Activated CD8-positive, alpha-beta T cell treated with anti-CD3 and anti-CD28 coated beads for 36 hours (primary cell): ENCODE measurements around the gene DNA2. TPM values are rescaled to one million over a fixed set of nuclear protein-coding genes. Genes with fewer than 3 reads are reported as not detected.
"Not testable (repeated sequence)": the region's sequence is repeated elsewhere in the genome, so short reads cannot be mapped to it uniquely, and the experiment has no call there.

Experiments
- ATAC-seq: fragments of 200-7000 bp; cut with Tn5 transposase; one replicate; pipeline ENCODE4 v1.10.0; 2021; ENCODE audit warnings: mild to moderate bottlenecking, moderate library complexity
- CTCF ChIA-PET: fragments of 350-600 bp; sonication (Branson Sonifier 250); formaldehyde crosslinking; loops from one replicate; lab custom pipeline; 2021; ENCODE audit warnings: antibody characterized with exemption; lab: Charles Lee
- POLR2A ChIA-PET: fragments of 350-600 bp; sonication (Branson Sonifier 250); formaldehyde crosslinking; loops from one replicate; lab custom pipeline; 2021; ENCODE audit warnings: antibody characterized with exemption; lab: Charles Lee
- DNase-seq: peaks from one replicate; pipeline ENCODE4 v3.0.0-alpha.2; 2020
- H3K27ac Mint-ChIP-seq: one replicate; pipeline ENCODE4 v1.8.0; 2021; ENCODE audit warnings: mild to moderate bottlenecking, mixed read lengths
- H3K27me3 Mint-ChIP-seq: one replicate; pipeline ENCODE4 v1.8.0; 2021; ENCODE audit warnings: mixed read lengths
- H3K36me3 Mint-ChIP-seq: one replicate; pipeline ENCODE4 v1.8.0; 2021; ENCODE audit warnings: low read depth, mixed read lengths
- H3K4me1 Mint-ChIP-seq: one replicate; pipeline ENCODE4 v1.8.0; 2021; ENCODE audit warnings: low read depth, mixed read lengths
- H3K4me3 Mint-ChIP-seq: one replicate; pipeline ENCODE4 v1.8.0; 2021; ENCODE audit warnings: mild to moderate bottlenecking, moderate library complexity, mixed read lengths
- H3K9me3 Mint-ChIP-seq: one replicate; pipeline ENCODE4 v1.8.0; 2021; ENCODE audit warnings: mixed read lengths
- CTCF ChIP-seq: fragments of 200-600 bp; IDR thresholded peaks from one replicate; pipeline ENCODE4 v1.8.0; 2022; ENCODE audit warnings: antibody characterized with exemption, mild to moderate bottlenecking
- intact Hi-C: fragments of 100-400 bp; cut with micrococcal nuclease; formaldehyde crosslinking; loops from one replicate; pipeline ENCODE4 v1.10.0; 2022
- total RNA-seq, 2 experiments: library from RNA; stranded (reverse); gene quantifications; one replicate each; pipeline ENCODE4 v1.2.3, GENCODE V29; 2021

The DNA2 gene
- 10 to 100 TPM; 40.6 to 43.5 TPM for total RNA-seq

GRCh38 chr10:68471586-68472408 is at the start of gene DNA2:
Gene DNA2, minus strand, starts transcription at chr10:68471973. Its CDS starts 109 bp downstream, at chr10:68471864.
- DNase-seq (peak; percentile 85), ATAC-seq (peak; percentile 92)
- intact Hi-C loops, result no loop called here
- peaks cover 21% of the 10 kb centered on the region for H3K4me1 Mint-ChIP-seq
- H3K4me3 Mint-ChIP-seq, result peak within 1 kb of the TSS; percentile 99
- H3K9me3 Mint-ChIP-seq, result no peaks in the 10 kb centered on the region
- no peaks in the 10 kb centered on the region for H3K27me3 Mint-ChIP-seq
- peaks cover 36% of the 10 kb centered on the region for H3K36me3 Mint-ChIP-seq
- no peak for TF ChIP-seq CTCF
- H3K27ac Mint-ChIP-seq, result peak within 1 kb of the TSS; percentile 98
- ChIA-PET POLR2A (interaction anchor here (1.0 to 1.4 kb wide), 8 partner anchors 10 to 284 kb away, joined by 3 to 4 read pairs (median 3); partner anchors contain the start of gene HNRNPH3), CTCF (interaction anchor here (0.9 kb wide), 1 partner anchor 112 kb away, joined by 3 read pairs; no protein-coding TSS in a partner anchor)

- intact Hi-C loops, ATAC-seq, H3K4me1 Mint-ChIP-seq, CTCF ChIA-PET, H3K27ac Mint-ChIP-seq, H3K4me3 Mint-ChIP-seq, H3K27me3 Mint-ChIP-seq, H3K9me3 Mint-ChIP-seq, H3K36me3 Mint-ChIP-seq, POLR2A ChIA-PET, DNase-seq: not testable (repeated sequence)
Measured at GRCh38 chr10:68518609-68519008, 46.8 kb upstream of the DNA2 start.

GRCh38 chr10:68517188-68517587 is 45.4 kb upstream of the DNA2 start:
- DNase-seq, result no peak
- Mint-ChIP-seq H3K9me3 (no peaks in the 10 kb centered on the region), H3K27me3 (no peaks in the 10 kb centered on the region), H3K27ac (no peak overlapping the region), H3K36me3 (peaks cover 8% of the 10 kb centered on the region), H3K4me1 (peaks cover 7% of the 10 kb centered on the region), H3K4me3 (no peak overlapping the region)
- no peak for TF ChIP-seq CTCF
- POLR2A ChIA-PET, result no interaction called here
- intact Hi-C loops, result no loop called here
- no peak for ATAC-seq
- CTCF ChIA-PET, result no interaction called here

GRCh38 chr10:68516766-68517165 is 45.0 kb upstream of the DNA2 start:
- Mint-ChIP-seq H3K4me3 (no peak overlapping the region), H3K4me1 (peaks cover 7% of the 10 kb centered on the region), H3K9me3 (no peaks in the 10 kb centered on the region), H3K36me3 (peaks cover 8% of the 10 kb centered on the region), H3K27me3 (no peaks in the 10 kb centered on the region), H3K27ac (no peak overlapping the region)
- ATAC-seq (no peak), DNase-seq (no peak)
- POLR2A ChIA-PET, result no interaction called here
- intact Hi-C loops, result no loop called here
- TF ChIP-seq CTCF, result no peak
- CTCF ChIA-PET, result no interaction called here

GRCh38 chr10:68516216-68516615 is 44.4 kb upstream of the DNA2 start:
- DNase-seq, CTCF ChIA-PET, H3K9me3 Mint-ChIP-seq, H3K27me3 Mint-ChIP-seq, H3K4me3 Mint-ChIP-seq, H3K4me1 Mint-ChIP-seq, H3K27ac Mint-ChIP-seq, intact Hi-C loops, H3K36me3 Mint-ChIP-seq, ATAC-seq, POLR2A ChIA-PET: not testable (repeated sequence)

- Mint-ChIP-seq H3K4me3 (no peak overlapping the region), H3K27ac (no peak overlapping the region), H3K4me1 (no peaks in the 10 kb centered on the region), H3K36me3 (no peaks in the 10 kb centered on the region), H3K9me3 (no peaks in the 10 kb centered on the region), H3K27me3 (no peaks in the 10 kb centered on the region)
- no peak for TF ChIP-seq CTCF
- intact Hi-C loops, result no loop called here
- CTCF ChIA-PET, result no interaction called here
- POLR2A ChIA-PET, result interaction anchor here (0.7 kb wide), 1 partner anchor 672 kb away, joined by 3 read pairs; the partner anchor contains the start of gene SUPV3L1
- no peak for DNase-seq
- no peak for ATAC-seq
Measured at GRCh38 chr10:68508090-68508489, 36.3 kb upstream of the DNA2 start.
